ENCODE data around the gene WASF2. TPM values are rescaled to one million over a fixed set of nuclear protein-coding genes. Genes with fewer than 3 reads are reported as not detected.

Gene WASF2
- total and polyA plus RNA-seq, 2 of the 8 experiments (the other 6 are each of a cell fraction or from before 2014, with no cell fraction given): 32.1 to 86.6 TPM

DNA sequence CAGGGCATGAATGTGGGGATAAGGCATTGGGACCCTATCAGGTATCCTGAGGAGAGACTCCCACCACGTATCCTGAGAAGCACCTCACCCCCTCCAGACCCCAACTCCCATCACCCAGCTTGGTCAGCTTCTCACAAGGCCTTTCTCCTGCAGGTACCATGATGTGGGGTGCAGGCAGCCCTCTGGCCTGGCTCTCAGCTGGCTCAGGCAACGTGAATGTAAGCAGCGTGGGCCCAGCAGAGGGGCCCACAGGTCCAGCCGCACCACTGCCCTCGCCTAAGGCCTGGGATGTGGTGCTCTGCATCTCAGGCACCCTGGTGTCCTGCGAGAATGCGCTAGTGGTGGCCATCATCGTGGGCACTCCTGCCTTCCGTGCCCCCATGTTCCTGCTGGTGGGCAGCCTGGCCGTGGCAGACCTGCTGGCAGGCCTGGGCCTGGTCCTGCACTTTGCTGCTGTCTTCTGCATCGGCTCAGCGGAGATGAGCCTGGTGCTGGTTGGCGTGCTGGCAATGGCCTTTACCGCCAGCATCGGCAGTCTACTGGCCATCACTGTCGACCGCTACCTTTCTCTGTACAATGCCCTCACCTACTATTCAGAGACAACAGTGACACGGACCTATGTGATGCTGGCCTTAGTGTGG is 96.2 kb downstream of the WASF2 start (continued):
- TF ChIP-seq, protein P1, sequence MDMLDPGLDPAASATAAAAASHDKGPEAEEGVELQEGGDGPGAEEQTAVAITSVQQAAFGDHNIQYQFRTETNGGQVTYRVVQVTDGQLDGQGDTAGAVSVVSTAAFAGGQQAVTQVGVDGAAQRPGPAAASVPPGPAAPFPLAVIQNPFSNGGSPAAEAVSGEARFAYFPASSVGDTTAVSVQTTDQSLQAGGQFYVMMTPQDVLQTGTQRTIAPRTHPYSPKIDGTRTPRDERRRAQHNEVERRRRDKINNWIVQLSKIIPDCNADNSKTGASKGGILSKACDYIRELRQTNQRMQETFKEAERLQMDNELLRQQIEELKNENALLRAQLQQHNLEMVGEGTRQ (IDR thresholded peaks at IDR 0.05; ENCODE audit: low read length): no peak
- TF ChIP-seq TBP (IDR thresholded peaks at IDR 0.05; ENCODE audit: low read depth, low read length): no peak
- TF ChIP-seq KDM5A (IDR thresholded peaks at IDR 0.05; ENCODE audit: low read length): no peak
- no peak for TF ChIP-seq HDAC2 (IDR thresholded peaks at IDR 0.05; ENCODE audit: borderline replicate concordance in 1 of 2, low read depth in 2 of 2, low read length in 2 of 2)
- TF ChIP-seq TEAD4 (IDR thresholded peaks at IDR 0.05; ENCODE audit: low read depth, low read length): no peak
- no peak for TF ChIP-seq YY1 (IDR thresholded peaks at IDR 0.05; ENCODE audit: low read depth, low read length)
- TF ChIP-seq JUND (IDR thresholded peaks at IDR 0.05; ENCODE audit: low read length): no peak
- no peak for TF ChIP-seq MAFK (IDR thresholded peaks at IDR 0.05; ENCODE audit: low read depth, low read length)
- no peak for TF ChIP-seq POLR2A (IDR thresholded peaks at IDR 0.05; ENCODE audit: control extremely low read depth in 1 of 2, low read depth in 2 of 2, low read length in 2 of 2)

Data from H1 (cell line).